Activated CD8-positive, alpha-beta T cell treated with anti-CD3 and anti-CD28 coated beads for 36 hours (primary cell): ENCODE measurements around the gene ZC3HAV1. TPM values are rescaled to one million over a fixed set of nuclear protein-coding genes. Genes with fewer than 3 reads are reported as not detected.

Source experiments
- ATAC-seq: fragments of 200-7000 bp; cut with Tn5 transposase; one replicate; pipeline ENCODE4 v1.10.0; 2021; ENCODE audit warnings: mild to moderate bottlenecking, moderate library complexity
- CTCF ChIA-PET: fragments of 350-600 bp; sonication (Branson Sonifier 250); formaldehyde crosslinking; loops from one replicate; lab custom pipeline; 2021; ENCODE audit warnings: antibody characterized with exemption; lab: Charles Lee
- POLR2A ChIA-PET: fragments of 350-600 bp; sonication (Branson Sonifier 250); formaldehyde crosslinking; loops from one replicate; lab custom pipeline; 2021; ENCODE audit warnings: antibody characterized with exemption; lab: Charles Lee
- DNase-seq: peaks from one replicate; pipeline ENCODE4 v3.0.0-alpha.2; 2020
- H3K27ac Mint-ChIP-seq: one replicate; pipeline ENCODE4 v1.8.0; 2021; ENCODE audit warnings: mild to moderate bottlenecking, mixed read lengths
- H3K27me3 Mint-ChIP-seq: one replicate; pipeline ENCODE4 v1.8.0; 2021; ENCODE audit warnings: mixed read lengths
- H3K36me3 Mint-ChIP-seq: one replicate; pipeline ENCODE4 v1.8.0; 2021; ENCODE audit warnings: low read depth, mixed read lengths
- H3K4me1 Mint-ChIP-seq: one replicate; pipeline ENCODE4 v1.8.0; 2021; ENCODE audit warnings: low read depth, mixed read lengths
- H3K4me3 Mint-ChIP-seq: one replicate; pipeline ENCODE4 v1.8.0; 2021; ENCODE audit warnings: mild to moderate bottlenecking, moderate library complexity, mixed read lengths
- H3K9me3 Mint-ChIP-seq: one replicate; pipeline ENCODE4 v1.8.0; 2021; ENCODE audit warnings: mixed read lengths
- CTCF ChIP-seq: fragments of 200-600 bp; IDR thresholded peaks from one replicate; pipeline ENCODE4 v1.8.0; 2022; ENCODE audit warnings: antibody characterized with exemption, mild to moderate bottlenecking
- intact Hi-C: fragments of 100-400 bp; cut with micrococcal nuclease; formaldehyde crosslinking; loops from one replicate; pipeline ENCODE4 v1.10.0; 2022
- total RNA-seq, 2 experiments: library from RNA; stranded (reverse); gene quantifications; one replicate each; pipeline ENCODE4 v1.2.3, GENCODE V29; 2021

Gene ZC3HAV1
- total RNA-seq, 2 experiments from 2014 or later: 125 to 128 TPM

- ATAC-seq (peak; percentile 69), DNase-seq (peak; percentile 63)
- H3K9me3 Mint-ChIP-seq: no peaks in the 10 kb centered on the region
- H3K36me3 Mint-ChIP-seq: no peaks in the 10 kb centered on the region
- TF ChIP-seq CTCF: no peak
- peak overlapping the region; percentile 56 for H3K27ac Mint-ChIP-seq
- peaks cover 39% of the 10 kb centered on the region for H3K4me1 Mint-ChIP-seq
- peak overlapping the region; percentile 38 for H3K4me3 Mint-ChIP-seq
- no peaks in the 10 kb centered on the region for H3K27me3 Mint-ChIP-seq
- intact Hi-C loops: loop anchor here (5.0 kb wide), 1 partner anchor 114 kb away; the partner anchor contains the start of gene UBN2
- CTCF ChIA-PET: interaction anchor here (1.1 to 2.8 kb wide), 7 partner anchors 8 to 24 kb away, joined by 3 to 8 read pairs (median 4); a partner anchor contains a TSS
- POLR2A ChIA-PET: interaction anchor here (0.7 to 2.5 kb wide), 6 partner anchors 8 to 23 kb away, joined by 3 to 14 read pairs (median 4); no protein-coding TSS in a partner anchor
These were observed 8.8 kb upstream of the ZC3HAV1 start for GRCh38 chr7:139118234-139118804.

- CTCF ChIA-PET: interaction anchor here (1.1 to 2.8 kb wide), 4 partner anchors 10 to 23 kb away, joined by 3 to 8 read pairs (median 4); a partner anchor contains a TSS
- DNase-seq: no peak
- H3K36me3 Mint-ChIP-seq: no peaks in the 10 kb centered on the region
- POLR2A ChIA-PET: interaction anchor here (0.7 to 2.5 kb wide), 5 partner anchors 7 to 23 kb away, joined by 3 to 14 read pairs (median 4); no protein-coding TSS in a partner anchor
- peak overlapping the region; percentile 56 for H3K27ac Mint-ChIP-seq
- TF ChIP-seq CTCF: no peak
- no peak for ATAC-seq
- H3K9me3 Mint-ChIP-seq: no peaks in the 10 kb centered on the region
- no peaks in the 10 kb centered on the region for H3K27me3 Mint-ChIP-seq
- H3K4me1 Mint-ChIP-seq: peaks cover 42% of the 10 kb centered on the region
- intact Hi-C loops: loop anchor here (5.0 kb wide), 1 partner anchor 115 kb away; the partner anchor contains the start of gene UBN2
- no peak overlapping the region for H3K4me3 Mint-ChIP-seq
These were observed 8.2 kb upstream of the ZC3HAV1 start for GRCh38 chr7:139117599-139118233.

GRCh38 chr7:139116999-139117398 lies 7.5 kb upstream of the ZC3HAV1 start:
- no peaks in the 10 kb centered on the region for H3K9me3 Mint-ChIP-seq
- H3K27me3 Mint-ChIP-seq: no peaks in the 10 kb centered on the region
- ATAC-seq (no peak), DNase-seq (no peak)
- H3K4me3 Mint-ChIP-seq: no peak overlapping the region
- TF ChIP-seq CTCF: no peak
- no peak overlapping the region for H3K27ac Mint-ChIP-seq
- ChIA-PET CTCF (interaction anchor here (2.8 kb wide), 1 partner anchor 17 kb away, joined by 8 read pairs; a partner anchor contains a TSS), POLR2A (interaction anchor here (2.5 kb wide), 1 partner anchor 14 kb away, joined by 14 read pairs; no protein-coding TSS in a partner anchor)
- H3K4me1 Mint-ChIP-seq: peaks cover 49% of the 10 kb centered on the region
- intact Hi-C loops: loop anchor here (5.0 kb wide), 1 partner anchor 115 kb away; the partner anchor contains the start of gene UBN2
- no peaks in the 10 kb centered on the region for H3K36me3 Mint-ChIP-seq

- ChIA-PET POLR2A (interaction anchor here (1.4 to 2.8 kb wide), 3 partner anchors 11 to 18 kb away, joined by 4 to 8 read pairs (median 4); no protein-coding TSS in a partner anchor), CTCF (interaction anchor here (0.7 to 2.1 kb wide), 4 partner anchors 12 to 40 kb away, joined by 3 to 8 read pairs (median 4); no protein-coding TSS in a partner anchor)
- peaks cover 2% of the 10 kb centered on the region for H3K36me3 Mint-ChIP-seq
- H3K4me1 Mint-ChIP-seq: peaks cover 66% of the 10 kb centered on the region
- TF ChIP-seq CTCF: no peak
- H3K9me3 Mint-ChIP-seq: no peaks in the 10 kb centered on the region
- H3K27me3 Mint-ChIP-seq: no peaks in the 10 kb centered on the region
- DNase-seq (no peak), ATAC-seq (no peak)
- intact Hi-C loops: loop anchor here (5.0 kb wide), 1 partner anchor 117 kb away; the partner anchor contains the start of gene UBN2
- H3K4me3 Mint-ChIP-seq: no peak overlapping the region
- no peak overlapping the region for H3K27ac Mint-ChIP-seq
These were observed 5.6 kb upstream of the ZC3HAV1 start for GRCh38 chr7:139115104-139115503.
